Measurements from ENCODE around the gene LARGE1.

The LARGE1 gene

DNA sequence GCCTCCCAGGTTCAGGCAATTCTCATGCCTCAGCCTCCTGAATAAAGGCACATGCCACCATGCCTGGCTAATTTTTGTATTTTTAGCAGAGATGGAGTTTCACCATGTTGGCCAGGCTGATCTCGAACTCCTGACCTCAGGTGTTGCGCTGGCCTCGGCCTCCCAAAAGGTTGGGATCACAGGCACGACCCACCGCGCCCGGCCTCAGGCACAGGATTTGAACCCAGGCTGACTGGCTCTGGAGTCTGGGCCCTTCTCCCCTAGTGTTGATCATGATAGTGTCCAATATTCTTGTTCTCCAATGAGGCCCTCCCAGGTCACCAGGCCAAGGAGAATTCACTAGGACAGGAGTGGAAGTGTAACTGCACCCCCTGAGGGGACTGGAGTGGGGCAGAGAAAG, 401.9 kb downstream of the LARGE1 start:
- no peak for DNase-seq (ENCODE audit: low spot score)
- in situ Hi-C loops (cut with MboI; ENCODE audit: low sequenced_read_pairs, unreplicated experiment) = loop anchor here (5.0 to 25.0 kb wide), 3 partner anchors 206 to 594 kb away; no protein-coding TSS in a partner anchor
- TF ChIP-seq, protein P1, sequence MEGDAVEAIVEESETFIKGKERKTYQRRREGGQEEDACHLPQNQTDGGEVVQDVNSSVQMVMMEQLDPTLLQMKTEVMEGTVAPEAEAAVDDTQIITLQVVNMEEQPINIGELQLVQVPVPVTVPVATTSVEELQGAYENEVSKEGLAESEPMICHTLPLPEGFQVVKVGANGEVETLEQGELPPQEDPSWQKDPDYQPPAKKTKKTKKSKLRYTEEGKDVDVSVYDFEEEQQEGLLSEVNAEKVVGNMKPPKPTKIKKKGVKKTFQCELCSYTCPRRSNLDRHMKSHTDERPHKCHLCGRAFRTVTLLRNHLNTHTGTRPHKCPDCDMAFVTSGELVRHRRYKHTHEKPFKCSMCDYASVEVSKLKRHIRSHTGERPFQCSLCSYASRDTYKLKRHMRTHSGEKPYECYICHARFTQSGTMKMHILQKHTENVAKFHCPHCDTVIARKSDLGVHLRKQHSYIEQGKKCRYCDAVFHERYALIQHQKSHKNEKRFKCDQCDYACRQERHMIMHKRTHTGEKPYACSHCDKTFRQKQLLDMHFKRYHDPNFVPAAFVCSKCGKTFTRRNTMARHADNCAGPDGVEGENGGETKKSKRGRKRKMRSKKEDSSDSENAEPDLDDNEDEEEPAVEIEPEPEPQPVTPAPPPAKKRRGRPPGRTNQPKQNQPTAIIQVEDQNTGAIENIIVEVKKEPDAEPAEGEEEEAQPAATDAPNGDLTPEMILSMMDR (IDR thresholded peaks at IDR 0.05; ENCODE audit: borderline replicate concordance, control extremely low read depth, extremely low read depth, insufficient read depth, missing control alignments) = no peak

DNA sequence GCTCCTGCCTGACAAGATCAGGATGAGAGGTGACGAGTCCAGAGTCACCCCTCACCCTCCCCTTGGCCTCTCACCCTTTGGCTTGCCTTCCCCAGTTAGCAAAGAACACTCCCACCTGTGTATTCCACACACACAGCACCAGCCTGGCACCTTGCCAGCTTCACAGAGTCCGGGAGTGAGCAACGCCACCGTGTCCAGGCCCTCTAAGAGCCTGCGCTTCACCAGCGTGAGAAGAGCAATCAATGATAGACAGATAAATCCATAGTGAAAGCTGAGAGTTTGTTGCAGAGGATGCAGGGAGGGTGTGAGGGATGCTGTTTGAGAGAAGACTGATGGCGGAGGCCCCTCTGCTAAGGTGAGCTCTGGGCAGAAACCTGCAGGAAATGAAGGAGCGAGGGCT, 404.5 kb downstream of the LARGE1 start:
- TF ChIP-seq, protein P1 (IDR thresholded peaks at IDR 0.05; ENCODE audit: borderline replicate concordance, control extremely low read depth, extremely low read depth, insufficient read depth, missing control alignments) = no peak
- DNase-seq (ENCODE audit: low spot score) = no peak
- in situ Hi-C loops (cut with MboI; ENCODE audit: low sequenced_read_pairs, unreplicated experiment) = loop anchor here (5.0 to 25.0 kb wide), 3 partner anchors 203 to 597 kb away; no protein-coding TSS in a partner anchor

DNA sequence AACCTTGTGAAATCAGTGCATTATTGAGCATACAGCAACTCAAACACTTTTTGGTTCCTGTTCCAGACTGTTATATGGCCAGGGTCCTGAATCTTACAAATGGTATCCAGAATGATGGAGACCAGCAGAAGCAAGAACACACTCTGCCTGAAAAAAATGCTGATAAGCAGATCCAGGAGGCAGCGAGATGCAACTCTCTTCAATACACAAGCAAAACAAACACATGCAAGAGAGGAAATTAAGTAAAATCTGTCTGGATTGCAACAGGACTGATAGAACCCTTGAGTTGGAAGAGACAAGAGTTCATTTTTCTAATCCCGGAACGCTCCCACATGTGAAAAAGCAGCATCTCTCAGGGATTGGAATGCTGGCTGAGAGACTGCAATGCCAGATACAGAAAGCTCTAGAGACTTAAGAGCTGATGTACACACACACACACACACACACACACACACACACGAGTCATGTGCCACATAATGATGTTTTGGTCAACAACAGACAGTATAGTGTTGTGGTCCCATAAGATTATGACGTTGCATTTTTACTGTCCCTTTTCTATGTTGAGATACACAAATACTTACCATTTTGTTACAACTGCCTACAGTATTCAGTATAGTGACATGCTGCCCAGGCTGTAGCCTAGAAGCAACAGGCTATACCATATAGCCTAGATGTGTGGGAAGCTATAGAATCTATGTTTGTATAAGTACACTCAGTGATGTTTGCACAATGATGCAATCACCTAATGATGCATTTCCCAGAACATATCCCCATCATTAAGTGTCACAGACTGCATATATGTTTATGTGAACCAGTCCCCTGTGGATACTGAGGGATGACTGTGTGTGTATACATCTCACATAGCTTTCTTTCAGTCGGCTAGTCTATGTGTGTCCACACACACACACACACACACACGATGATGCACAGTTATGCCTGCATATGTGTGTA, 406.6 kb downstream of the LARGE1 start:
- in situ Hi-C loops (cut with MboI; ENCODE audit: low sequenced_read_pairs, unreplicated experiment) = loop anchor here (25.0 kb wide), 2 partner anchors 201 to 599 kb away; no protein-coding TSS in a partner anchor
- no peak for DNase-seq (ENCODE audit: low spot score)
- TF ChIP-seq, protein P1 (IDR thresholded peaks at IDR 0.05; ENCODE audit: borderline replicate concordance, control extremely low read depth, extremely low read depth, insufficient read depth, missing control alignments) = no peak

DNA sequence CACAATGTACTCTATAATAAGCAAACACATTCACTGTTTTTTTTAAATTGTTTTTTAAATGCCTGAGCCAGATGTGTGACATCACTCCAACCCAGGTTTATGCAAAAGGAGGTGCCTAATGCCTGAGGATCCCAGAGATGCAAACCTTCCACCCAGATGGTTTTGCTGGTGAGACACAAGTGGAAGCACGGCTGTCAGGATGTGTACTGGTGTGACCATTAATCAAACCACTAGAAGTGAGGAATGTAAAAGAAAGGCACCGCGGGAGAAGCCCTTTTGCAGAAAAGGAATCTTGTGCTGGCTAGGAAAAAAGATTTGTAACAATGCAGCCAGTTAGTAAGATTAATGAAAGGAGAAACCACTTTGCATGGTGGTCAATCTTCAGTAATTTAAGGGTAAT, 407.4 kb downstream of the LARGE1 start:
- DNase-seq (ENCODE audit: low spot score) = no peak
- in situ Hi-C loops (cut with MboI; ENCODE audit: low sequenced_read_pairs, unreplicated experiment) = loop anchor here (25.0 kb wide), 2 partner anchors 201 to 599 kb away; no protein-coding TSS in a partner anchor
- TF ChIP-seq, protein P1 (IDR thresholded peaks at IDR 0.05; ENCODE audit: borderline replicate concordance, control extremely low read depth, extremely low read depth, insufficient read depth, missing control alignments) = no peak

DNA sequence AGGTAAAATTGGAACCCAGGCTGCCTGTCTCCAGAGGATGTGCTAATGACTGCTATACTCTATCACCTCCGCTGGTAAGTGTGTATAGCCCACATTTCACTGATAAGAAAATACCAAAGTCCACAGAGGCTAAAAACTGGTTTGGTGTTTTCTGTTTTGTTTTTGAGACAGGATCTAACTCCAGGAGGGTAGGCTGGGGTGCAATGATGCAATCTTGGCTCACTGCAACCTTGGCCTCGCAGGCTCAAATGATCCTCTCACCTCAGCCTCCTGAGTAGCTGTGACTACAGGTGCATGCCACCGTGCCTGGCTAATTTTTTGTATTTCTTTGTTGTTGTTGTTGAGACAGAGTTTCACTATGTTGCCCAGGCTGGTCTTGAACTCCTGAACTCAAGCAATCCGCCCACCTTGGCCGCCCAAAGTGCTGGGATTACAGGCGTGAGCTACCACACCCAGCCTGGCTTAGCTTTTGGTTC, 409.8 kb downstream of the LARGE1 start:
- in situ Hi-C loops (cut with MboI; ENCODE audit: low sequenced_read_pairs, unreplicated experiment) = loop anchor here (25.0 kb wide), 2 partner anchors 198 to 602 kb away; no protein-coding TSS in a partner anchor
- TF ChIP-seq, protein P1 (IDR thresholded peaks at IDR 0.05; ENCODE audit: borderline replicate concordance, control extremely low read depth, extremely low read depth, insufficient read depth, missing control alignments) = no peak
- no peak for DNase-seq (ENCODE audit: low spot score)

DNA sequence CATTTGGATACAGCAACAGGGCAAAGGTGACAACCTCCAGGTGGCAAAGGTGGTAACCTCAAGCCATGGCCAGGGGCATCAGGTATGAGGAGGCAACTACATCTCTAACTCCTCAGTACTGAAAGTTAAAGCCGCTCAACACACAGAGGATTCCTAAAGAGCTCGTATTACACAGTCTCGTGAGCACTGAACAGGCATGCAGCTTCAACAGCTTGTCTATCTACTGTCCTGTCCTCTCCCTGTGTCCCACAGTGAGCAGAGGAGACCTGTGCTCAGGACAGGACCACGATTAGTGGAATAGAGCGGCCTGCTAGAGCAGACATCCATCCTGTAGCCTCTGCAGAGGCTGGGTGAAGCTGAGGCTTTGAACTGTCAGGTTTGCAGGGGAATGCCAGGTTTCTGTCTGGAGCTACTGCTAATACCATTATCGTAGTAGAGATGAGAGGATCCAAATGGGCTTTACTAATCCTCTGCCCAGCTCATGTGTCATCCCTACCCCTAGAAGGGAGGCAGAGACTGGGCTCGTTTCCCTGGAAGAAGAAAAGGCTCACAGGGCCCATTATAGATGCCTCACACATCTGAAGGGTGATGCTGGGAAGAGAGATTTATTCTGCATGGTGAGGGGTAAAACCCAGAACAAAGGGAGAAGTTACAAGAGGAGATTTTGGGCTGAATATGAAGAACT, 415.2 kb downstream of the LARGE1 start:
- in situ Hi-C loops (cut with MboI; ENCODE audit: low sequenced_read_pairs, unreplicated experiment) = loop anchor here (25.0 kb wide), 2 partner anchors 193 to 607 kb away; no protein-coding TSS in a partner anchor
- DNase-seq (ENCODE audit: low spot score) = no peak
- TF ChIP-seq, protein P1 (IDR thresholded peaks at IDR 0.05; ENCODE audit: borderline replicate concordance, control extremely low read depth, extremely low read depth, insufficient read depth, missing control alignments) = no peak
